Erythroblast (primary cell): ENCODE measurements around the gene CUL1.

Source experiments
- GATA1 ChIP-seq: IDR thresholded peaks from 2 replicates; pipeline ENCODE4 v1.6.1; 2011; ENCODE audit warnings: low read depth, mild to moderate bottlenecking, control low read depth, low read length, moderate library complexity
- POLR2A ChIP-seq: IDR thresholded peaks from 2 replicates; pipeline ENCODE4 v1.6.1; 2011; ENCODE audit warnings: mild to moderate bottlenecking, low read length

- TF ChIP-seq POLR2A (no peak), GATA1 (no peak)
Measured at GRCh38 chr7:148790850-148791249, 92.1 kb downstream of the CUL1 start.
